GM13976 (cell line): ENCODE data around the gene POMT1.

ENCODE experiments used
- DNase-seq: peaks from one replicate; pipeline ENCODE4 v3.0.0; 2012; ENCODE audit warnings: low spot score
- in situ Hi-C: fragments of 300-500 bp; cut with MboI; formaldehyde crosslinking; loops from one replicate; pipeline ENCODE4 v1.12.0; 2022; ENCODE audit warnings: low sequenced_read_pairs, mixed read lengths, inconsistent platforms; ENCODE audit not compliant: unreplicated experiment
- TF ChIP-seq, protein P1 (sequence below): IDR thresholded peaks from 2 replicates; pipeline ENCODE4 v1.5.1; 2012; ENCODE audit warnings: borderline replicate concordance, mild to moderate bottlenecking; ENCODE audit not compliant: insufficient read depth; ENCODE audit errors: extremely low read depth, missing control alignments, control extremely low read depth

The POMT1 gene

GRCh38 chr9:131494296-131494870 lies 8.3 kb upstream of the POMT1 start:
- DNase-seq: no peak
- TF ChIP-seq, protein P1, sequence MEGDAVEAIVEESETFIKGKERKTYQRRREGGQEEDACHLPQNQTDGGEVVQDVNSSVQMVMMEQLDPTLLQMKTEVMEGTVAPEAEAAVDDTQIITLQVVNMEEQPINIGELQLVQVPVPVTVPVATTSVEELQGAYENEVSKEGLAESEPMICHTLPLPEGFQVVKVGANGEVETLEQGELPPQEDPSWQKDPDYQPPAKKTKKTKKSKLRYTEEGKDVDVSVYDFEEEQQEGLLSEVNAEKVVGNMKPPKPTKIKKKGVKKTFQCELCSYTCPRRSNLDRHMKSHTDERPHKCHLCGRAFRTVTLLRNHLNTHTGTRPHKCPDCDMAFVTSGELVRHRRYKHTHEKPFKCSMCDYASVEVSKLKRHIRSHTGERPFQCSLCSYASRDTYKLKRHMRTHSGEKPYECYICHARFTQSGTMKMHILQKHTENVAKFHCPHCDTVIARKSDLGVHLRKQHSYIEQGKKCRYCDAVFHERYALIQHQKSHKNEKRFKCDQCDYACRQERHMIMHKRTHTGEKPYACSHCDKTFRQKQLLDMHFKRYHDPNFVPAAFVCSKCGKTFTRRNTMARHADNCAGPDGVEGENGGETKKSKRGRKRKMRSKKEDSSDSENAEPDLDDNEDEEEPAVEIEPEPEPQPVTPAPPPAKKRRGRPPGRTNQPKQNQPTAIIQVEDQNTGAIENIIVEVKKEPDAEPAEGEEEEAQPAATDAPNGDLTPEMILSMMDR: no peak
- in situ Hi-C loops: no loop called here

GRCh38 chr9:131495785-131496184 lies 6.9 kb upstream of the POMT1 start:
- in situ Hi-C loops: no loop called here
- TF ChIP-seq, protein P1: no peak
- DNase-seq: no peak

- in situ Hi-C loops: no loop called here
- no peak for DNase-seq
These were observed 5.8 kb upstream of the POMT1 start for GRCh38 chr9:131496844-131497405.

DNA sequence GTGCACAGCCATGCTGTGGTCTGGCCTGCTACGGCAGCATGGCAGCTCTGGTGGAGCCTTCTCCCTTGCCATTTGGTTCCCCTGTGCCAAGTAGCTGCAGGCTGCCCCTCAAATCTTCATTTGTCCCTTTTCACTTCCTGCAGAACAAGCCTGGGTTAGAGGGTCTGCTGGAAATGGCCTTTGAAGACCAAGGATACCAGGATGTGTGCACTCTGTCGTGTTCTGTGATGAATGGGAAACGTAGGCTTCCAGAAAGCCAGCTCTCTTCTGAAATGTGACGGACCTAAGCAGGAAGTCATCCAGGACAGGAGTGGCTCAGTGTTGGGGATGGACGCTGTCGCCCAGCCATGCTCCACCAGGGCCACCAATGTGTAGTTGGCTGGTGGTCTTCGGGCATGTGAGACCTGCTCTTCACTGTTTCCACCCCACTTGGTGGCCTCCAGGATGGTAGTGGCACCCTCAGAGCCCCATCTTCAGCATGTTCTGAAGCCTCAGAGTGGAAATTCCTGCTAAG lies 3.4 kb upstream of the POMT1 start:
- no peak for DNase-seq
- TF ChIP-seq, protein P1: no peak
- in situ Hi-C loops: no loop called here

More at GRCh38 chr9:131496844-131497405, 5.8 kb upstream of the POMT1 start:
- TF ChIP-seq, protein P1: no peak

DNA sequence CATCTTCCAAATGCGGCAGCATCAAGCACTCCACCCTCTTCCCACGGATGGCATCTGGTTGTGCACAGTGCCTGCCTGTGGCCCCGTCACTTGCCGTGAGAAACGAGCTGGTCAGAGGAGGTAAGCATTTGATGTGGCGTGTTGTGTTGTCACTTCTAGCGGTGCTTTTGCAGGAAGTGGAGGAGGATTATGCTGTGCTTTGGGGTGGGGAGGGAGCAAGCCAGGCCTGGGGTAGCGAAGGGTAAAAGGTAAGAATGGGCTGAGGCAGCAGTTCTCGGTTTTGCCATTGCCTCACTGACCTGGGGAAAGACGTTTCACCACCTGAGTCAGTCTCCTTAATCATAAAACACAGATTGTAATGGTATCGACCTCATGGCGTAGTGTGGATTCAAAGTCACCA lies 2.3 kb upstream of the POMT1 start:
- TF ChIP-seq, protein P1: no peak
- in situ Hi-C loops: no loop called here
- no peak for DNase-seq

DNA sequence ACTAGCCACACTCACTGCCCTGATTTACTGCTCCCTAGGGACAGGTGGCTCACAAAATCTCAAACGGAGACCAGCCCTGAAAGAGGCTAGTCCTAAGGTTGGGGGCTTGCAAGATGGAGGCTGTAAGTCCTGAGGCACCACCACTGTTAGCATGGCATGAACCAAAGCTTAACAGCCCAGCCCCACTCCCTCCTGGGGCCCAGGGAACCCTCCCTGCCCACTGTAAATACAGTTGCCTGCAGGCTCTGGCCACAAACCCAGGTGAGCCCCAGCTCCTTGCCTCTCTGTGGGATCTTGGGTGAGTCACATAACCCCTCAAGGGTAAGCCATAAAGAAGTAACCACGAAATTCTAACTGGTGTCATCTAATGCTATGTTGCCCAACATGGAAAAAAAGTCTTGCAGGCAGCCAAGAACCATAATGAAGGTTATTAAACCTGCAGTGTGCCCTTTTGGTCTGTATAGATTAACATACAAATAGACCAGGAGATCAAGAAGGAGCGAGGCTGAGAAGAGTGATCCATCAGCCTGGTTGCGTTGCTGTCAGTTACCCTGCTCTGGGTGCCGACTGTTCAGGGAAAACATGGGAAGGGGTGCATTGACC lies 1.7 kb upstream of the POMT1 start:
- TF ChIP-seq, protein P1: no peak
- in situ Hi-C loops: no loop called here
- no peak for DNase-seq
